Right lung (tissue), 5 donors: ENCODE measurements around the gene TNFAIP3. TPM values are rescaled to one million over a fixed set of nuclear protein-coding genes. Genes with fewer than 3 reads are reported as not detected.
"Not testable (repeated sequence)": the region's sequence is repeated elsewhere in the genome, so short reads cannot be mapped to it uniquely, and the experiment has no call there.

ENCODE experiments used
- DNase-seq, 2 donors: peaks; one replicate each; pipeline ENCODE4 v3.0.0-alpha.2; 2013
- polyA plus RNA-seq, 5 donors: library from polyadenylated mRNA; unstranded; fragments of 120-200 nt; gene quantifications; one replicate each; pipeline versions ENCODE4 v1.2.1 to v1.2.3, GENCODE V29; 2013; ENCODE audit warnings: inconsistent platforms in 1 of 5, low replicate concordance in 1 of 5; ENCODE audit not compliant: insufficient read length in 5 of 5, insufficient read depth in 1 of 5

TNFAIP3 gene
- polyA plus RNA-seq, 5 donors = 12.9 to 18.4 (median 15.1) TPM

DNA sequence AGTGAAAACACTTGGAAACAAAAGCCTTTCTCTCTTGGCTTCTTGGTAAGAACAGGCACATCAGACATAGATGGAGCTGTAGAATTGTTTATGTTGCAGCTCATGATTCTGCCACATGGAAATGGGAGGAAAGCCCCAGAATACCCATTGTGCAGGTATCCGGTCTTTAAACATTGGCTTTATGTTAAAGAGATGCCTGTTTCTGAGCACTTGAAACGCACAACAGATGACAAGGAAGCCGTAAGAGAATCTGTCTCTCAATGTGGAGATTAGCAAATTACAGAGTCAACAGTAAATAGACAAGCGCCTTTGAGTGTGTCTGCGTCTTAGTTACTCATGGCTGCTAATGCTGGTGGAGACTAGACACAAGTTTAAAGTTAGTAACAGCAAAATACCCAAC, 10.5 kb downstream of the TNFAIP3 start:
- DNase-seq = no peak

GRCh38 chr6:137878029-137878428, 11.0 kb downstream of the TNFAIP3 start:
- DNase-seq = no peak

DNA sequence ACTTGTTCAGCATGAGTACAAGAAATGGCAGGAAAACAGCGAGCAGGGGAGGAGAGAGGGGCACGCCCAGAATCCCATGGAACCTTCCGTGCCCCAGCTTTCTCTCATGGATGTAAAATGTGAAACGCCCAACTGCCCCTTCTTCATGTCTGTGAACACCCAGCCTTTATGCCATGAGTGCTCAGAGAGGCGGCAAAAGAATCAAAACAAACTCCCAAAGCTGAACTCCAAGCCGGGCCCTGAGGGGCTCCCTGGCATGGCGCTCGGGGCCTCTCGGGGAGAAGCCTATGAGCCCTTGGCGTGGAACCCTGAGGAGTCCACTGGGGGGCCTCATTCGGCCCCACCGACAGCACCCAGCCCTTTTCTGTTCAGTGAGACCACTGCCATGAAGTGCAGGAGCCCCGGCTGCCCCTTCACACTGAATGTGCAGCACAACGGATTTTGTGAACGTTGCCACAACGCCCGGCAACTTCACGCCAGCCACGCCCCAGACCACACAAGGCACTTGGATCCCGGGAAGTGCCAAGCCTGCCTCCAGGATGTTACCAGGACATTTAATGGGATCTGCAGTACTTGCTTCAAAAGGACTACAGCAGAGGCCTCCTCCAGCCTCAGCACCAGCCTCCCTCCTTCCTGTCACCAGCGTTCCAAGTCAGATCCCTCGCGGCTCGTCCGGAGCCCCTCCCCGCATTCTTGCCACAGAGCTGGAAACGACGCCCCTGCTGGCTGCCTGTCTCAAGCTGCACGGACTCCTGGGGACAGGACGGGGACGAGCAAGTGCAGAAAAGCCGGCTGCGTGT, 11.6 kb downstream of the TNFAIP3 start:
- DNase-seq = no peak

DNA sequence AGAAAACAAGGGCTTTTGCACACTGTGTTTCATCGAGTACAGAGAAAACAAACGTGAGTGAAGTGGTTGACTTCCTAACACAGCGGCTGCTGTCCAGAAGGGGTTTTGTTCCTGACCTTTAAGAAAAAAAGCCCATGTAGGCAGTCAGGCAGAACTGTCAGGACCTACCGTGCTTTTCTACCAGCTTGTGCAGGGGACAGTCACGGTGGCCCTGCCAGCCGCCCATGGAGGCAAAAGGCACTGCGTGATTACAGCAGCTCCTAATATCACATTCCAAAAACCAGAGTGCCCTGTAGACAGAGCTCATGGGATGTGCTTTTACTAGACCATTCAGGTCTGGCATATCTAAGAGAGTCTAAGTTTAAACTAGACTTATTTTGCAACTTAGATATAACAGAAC, 12.2 kb downstream of the TNFAIP3 start:
- DNase-seq = no peak

GRCh38 chr6:137879885-137880745, 13.1 kb downstream of the TNFAIP3 start:
- DNase-seq = no peak

DNA sequence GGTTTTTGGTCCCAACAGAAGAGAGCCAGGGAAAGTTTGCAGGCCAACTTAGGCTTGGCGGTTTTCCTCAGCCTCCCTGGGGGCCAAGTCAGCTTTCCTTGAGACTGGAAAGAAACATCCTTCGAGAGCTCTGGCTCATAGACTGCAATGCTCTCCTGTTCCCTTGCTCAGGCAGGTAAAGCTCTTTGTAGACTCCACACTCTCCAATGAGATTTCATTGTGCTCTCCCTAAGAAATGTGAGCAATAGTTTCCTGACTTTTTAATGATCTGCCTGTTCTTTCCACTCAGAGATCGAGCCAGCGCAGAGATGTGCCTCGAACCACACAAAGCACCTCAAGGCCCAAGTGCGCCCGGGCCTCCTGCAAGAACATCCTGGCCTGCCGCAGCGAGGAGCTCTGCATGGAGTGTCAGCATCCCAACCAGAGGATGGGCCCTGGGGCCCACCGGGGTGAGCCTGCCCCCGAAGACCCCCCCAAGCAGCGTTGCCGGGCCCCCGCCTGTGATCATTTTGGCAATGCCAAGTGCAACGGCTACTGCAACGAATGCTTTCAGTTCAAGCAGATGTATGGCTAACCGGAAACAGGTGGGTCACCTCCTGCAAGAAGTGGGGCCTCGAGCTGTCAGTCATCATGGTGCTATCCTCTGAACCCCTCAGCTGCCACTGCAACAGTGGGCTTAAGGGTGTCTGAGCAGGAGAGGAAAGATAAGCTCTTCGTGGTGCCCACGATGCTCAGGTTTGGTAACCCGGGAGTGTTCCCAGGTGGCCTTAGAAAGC, 13.9 kb downstream of the TNFAIP3 start:
- DNase-seq = no peak

DNA sequence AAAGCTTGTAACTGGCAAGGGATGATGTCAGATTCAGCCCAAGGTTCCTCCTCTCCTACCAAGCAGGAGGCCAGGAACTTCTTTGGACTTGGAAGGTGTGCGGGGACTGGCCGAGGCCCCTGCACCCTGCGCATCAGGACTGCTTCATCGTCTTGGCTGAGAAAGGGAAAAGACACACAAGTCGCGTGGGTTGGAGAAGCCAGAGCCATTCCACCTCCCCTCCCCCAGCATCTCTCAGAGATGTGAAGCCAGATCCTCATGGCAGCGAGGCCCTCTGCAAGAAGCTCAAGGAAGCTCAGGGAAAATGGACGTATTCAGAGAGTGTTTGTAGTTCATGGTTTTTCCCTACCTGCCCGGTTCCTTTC, 14.4 kb downstream of the TNFAIP3 start:
- no peak for DNase-seq

DNA sequence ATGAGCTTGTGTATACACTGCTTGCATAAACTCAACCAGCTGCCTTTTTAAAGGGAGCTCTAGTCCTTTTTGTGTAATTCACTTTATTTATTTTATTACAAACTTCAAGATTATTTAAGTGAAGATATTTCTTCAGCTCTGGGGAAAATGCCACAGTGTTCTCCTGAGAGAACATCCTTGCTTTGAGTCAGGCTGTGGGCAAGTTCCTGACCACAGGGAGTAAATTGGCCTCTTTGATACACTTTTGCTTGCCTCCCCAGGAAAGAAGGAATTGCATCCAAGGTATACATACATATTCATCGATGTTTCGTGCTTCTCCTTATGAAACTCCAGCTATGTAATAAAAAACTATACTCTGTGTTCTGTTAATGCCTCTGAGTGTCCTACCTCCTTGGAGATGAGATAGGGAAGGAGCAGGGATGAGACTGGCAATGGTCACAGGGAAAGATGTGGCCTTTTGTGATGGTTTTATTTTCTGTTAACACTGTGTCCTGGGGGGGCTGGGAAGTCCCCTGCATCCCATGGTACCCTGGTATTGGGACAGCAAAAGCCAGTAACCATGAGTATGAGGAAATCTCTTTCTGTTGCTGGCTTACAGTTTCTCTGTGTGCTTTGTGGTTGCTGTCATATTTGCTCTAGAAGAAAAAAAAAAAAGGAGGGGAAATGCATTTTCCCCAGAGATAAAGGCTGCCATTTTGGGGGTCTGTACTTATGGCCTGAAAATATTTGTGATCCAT, 15.3 kb downstream of the TNFAIP3 start:
- DNase-seq = no peak

DNA sequence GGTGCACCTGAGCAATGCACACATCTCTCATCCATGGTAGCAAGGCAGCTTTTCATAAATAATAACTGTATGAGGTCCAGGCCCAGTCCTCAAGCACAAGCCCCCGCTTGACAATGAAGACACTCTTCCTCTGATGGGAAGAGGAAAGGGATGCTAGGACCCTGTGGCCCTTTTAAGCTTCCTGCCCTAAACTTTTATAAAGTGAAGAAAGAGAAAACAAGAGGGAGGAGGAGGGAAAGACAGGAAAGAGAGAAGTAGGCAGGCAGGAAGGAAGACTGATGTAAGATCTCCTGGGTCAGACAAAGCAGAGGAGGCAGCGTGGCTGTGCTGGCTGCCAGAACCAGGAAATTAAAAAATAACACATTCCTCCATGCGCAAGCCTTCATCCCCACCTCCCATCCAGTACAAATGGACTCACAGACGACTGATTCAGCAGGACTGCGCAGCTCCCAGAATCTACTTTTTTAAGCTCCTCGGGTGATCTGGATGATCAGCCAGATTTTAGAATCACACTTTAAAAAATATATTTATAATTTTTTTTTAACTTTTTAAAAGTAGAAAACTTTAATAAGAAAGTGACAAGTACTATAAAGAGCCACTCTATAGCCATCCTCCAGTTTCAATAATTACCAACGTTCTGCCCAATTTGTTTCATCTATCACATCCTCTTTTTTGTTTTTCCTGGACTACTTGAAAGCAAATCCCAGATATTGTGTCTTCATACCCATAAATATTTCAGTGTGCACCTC, 16.5 kb downstream of the TNFAIP3 start:
- no peak for DNase-seq

DNA sequence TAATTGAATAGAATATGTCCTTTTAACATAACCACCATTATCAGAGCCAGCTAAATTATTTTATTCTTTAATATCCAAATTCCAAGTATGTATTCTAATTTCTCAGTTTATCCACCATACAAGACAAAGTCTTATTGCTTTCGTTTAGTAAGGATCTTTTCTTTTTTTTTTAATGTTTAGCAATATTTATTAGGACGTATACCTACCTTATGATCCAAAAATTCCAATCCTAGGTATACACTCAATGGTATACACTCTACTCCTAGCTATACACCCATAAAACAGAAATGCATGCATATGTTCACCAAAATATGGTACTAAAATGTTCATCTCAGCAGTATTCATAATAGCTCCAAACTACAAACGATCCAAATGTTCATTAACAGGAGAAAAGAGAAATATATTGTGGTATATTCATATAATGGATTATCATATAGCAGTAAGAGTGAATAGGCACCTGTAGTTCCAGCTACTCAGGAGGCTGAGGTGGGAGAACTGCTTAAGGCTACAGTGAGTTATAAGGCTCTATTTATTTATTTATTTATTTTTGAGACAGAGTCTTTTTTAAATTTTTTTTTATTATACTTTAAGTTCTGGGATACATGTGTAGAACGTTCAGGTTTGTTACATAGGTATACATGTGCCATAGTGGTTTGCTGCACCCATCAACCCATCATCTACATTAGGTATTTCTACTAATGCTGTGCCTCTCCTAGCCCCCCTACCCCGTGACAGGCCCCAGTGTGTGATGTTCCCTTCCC, 17.3 kb downstream of the TNFAIP3 start:
- DNase-seq = no peak

DNA sequence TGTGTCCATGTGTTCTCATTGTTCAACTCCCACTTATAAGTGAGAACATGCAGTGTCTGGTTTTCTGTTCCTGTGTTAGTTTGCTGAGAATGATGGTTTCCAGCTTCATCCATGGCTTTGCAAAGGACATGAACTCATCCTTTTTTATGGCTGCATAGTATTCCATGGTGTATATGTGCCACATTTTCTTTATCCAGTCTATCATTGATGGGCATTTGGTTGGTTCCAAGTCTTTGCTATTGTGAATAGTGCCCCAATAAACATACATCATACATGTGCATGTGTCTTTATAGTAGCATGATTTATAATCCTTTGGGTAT, 17.8 kb downstream of the TNFAIP3 start:
- DNase-seq = not testable (repeated sequence)

GRCh38 chr6:137886226-137886625, 19.2 kb downstream of the TNFAIP3 start:
- DNase-seq = not testable (repeated sequence)

GRCh38 chr6:137890983-137891537, 24.0 kb downstream of the TNFAIP3 start:
- DNase-seq = no peak

DNA sequence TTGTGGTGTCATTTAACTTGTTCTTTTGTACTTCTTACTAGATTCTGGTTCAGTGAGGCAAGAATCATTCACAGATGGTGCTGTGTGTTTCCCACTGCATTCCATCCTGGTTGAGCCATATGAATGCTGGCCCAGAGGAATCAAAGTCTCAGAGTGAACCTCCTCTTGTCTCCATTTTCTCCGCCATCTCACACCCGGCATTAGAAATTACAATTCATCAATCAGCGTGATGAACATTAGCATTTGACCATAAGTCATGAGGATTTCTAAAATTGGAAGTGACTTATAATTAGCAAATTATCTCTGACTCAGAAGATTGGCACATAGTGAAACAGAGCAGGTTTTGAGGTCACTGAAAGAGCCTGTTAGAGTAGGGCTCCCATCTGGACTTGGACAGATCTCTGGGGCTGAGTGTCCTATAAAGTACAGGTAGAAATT, 25.2 kb downstream of the TNFAIP3 start:
- no peak for DNase-seq

GRCh38 chr6:137893181-137893580, 26.1 kb downstream of the TNFAIP3 start:
- DNase-seq = no peak

DNA sequence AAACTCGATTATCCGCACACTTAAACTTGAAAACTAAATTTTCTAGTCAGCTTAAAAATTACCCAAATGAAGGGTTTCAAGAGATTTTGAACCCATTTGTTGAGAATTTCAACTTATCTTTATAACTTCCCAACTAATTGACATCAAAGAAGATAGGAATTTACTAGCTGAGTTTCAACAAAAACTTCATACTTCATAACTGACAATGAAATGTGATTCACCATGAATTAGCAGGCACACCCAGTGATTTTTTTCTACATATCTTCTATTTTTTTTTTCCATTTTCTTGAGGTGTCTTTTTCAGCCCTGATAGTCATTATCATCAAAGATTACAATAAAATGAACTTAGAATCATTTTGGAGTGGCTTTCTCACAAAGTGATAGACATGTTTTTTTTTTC, 26.7 kb downstream of the TNFAIP3 start:
- DNase-seq = no peak

DNA sequence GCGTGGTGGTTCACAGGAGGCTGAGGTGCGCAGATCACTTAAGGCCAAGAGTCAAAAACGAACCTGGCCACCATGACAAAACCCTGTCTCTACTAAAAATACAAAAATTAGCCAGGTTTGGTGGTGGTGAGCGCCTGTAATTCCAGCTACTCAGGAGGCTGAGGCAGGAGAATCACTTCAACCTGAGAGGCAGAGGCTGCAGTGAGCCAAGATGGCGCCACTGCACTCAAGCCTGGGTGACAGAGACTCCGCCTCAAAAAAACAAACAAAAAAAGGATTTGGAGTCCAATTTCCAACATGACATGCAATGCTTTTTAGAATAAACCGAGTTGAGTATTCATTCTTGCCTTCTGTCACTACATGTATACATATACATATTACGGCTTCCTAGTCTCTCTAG, 27.3 kb downstream of the TNFAIP3 start:
- DNase-seq = not testable (repeated sequence)

GRCh38 chr6:137894779-137895385, 27.8 kb downstream of the TNFAIP3 start:
- DNase-seq = no peak

DNA sequence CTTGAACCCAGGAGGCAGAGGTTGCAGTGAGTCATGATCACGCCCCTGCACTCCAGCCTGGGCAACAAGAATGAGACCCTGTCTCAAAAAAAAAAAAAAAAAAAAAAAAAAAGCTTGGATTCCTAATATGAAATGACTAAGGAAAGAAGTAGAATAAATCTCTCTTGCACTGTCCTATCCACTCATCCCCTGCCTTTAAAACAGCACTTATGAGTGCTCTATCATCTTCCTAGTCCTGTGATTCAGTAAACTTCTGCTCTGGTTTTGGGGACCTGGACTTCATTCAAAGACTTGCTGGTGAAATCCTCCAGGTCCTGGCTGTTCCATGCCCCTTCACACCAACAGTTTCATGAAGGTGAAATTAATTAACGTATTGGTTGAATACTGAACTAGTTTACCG, 29.6 kb downstream of the TNFAIP3 start:
- DNase-seq = no peak
